Panc1 (cell line): ENCODE data around the gene TIMP3. TPM values are rescaled to one million over a fixed set of nuclear protein-coding genes. Genes with fewer than 3 reads are reported as not detected.

ENCODE experiments used
- ATAC-seq: fragments of 200-7000 bp; cut with Tn5 transposase; 2 replicates; pipeline ENCODE4 v1.9.1; 2020; ENCODE audit warnings: mild to moderate bottlenecking, moderate library complexity
- BruUV-seq: library from RNA; stranded (reverse); fragments of 400-500 nt; replicated peaks from 2 replicates; lab custom pipeline; 2021; lab: Mats Ljungman, UMichigan
- CTCF ChIA-PET: fragments of 300-600 bp; sonication (Branson Sonifier 250); formaldehyde crosslinking; loops from one replicate; lab custom pipeline; 2022; ENCODE audit warnings: antibody characterized with exemption; lab: Charles Lee
- POLR2A ChIA-PET: fragments of 300-600 bp; sonication (Branson Sonifier 250); formaldehyde crosslinking; loops from one replicate; lab custom pipeline; 2022; ENCODE audit warnings: antibody characterized with exemption; lab: Charles Lee
- DNase-seq: peaks from one replicate; pipeline ENCODE4 v3.0.0-alpha.2; 2010; ENCODE audit warnings: low read depth, low spot score
- H3K27ac ChIP-seq: 2 replicates; pipeline ENCODE4 v1.5.1; 2011; ENCODE audit warnings: mild to moderate bottlenecking, low read length, inconsistent platforms
- H3K27me3 ChIP-seq: fragments of 200-500 bp; sonication (Bioruptor generic); 2 replicates; pipeline ENCODE4 v1.6.0; 2014; ENCODE audit warnings: low read length, inconsistent platforms; ENCODE audit not compliant: control insufficient read depth, insufficient read depth
- H3K36me3 ChIP-seq: fragments of 200-500 bp; sonication (Bioruptor generic); 2 replicates; pipeline ENCODE4 v1.5.1; 2014; ENCODE audit warnings: inconsistent platforms, mild to moderate bottlenecking, low read length, moderate library complexity; ENCODE audit not compliant: control insufficient read depth, insufficient read depth
- H3K4me1 ChIP-seq: 2 replicates; pipeline ENCODE4 v1.5.1; 2011; ENCODE audit warnings: inconsistent platforms, mild to moderate bottlenecking, low read length, moderate library complexity; ENCODE audit not compliant: control insufficient read depth, insufficient read depth
- H3K4me3 ChIP-seq, 2 experiments: 2 replicates each; pipeline ENCODE4 v1.5.1; 2011 to 2012; ENCODE audit warnings: low read depth in 2 of 2, low read length in 2 of 2, mild to moderate bottlenecking in 2 of 2, inconsistent platforms in 1 of 2, moderate library complexity in 1 of 2
- H3K9me3 ChIP-seq: fragments of 200-500 bp; sonication (Bioruptor generic); 2 replicates; pipeline ENCODE4 v1.5.1; 2014; ENCODE audit warnings: low read depth, mild to moderate bottlenecking, inconsistent platforms, low read length, moderate library complexity; ENCODE audit not compliant: control insufficient read depth, insufficient read depth
- CTCF ChIP-seq: fragments of 450-650 bp; IDR thresholded peaks from 2 replicates; pipeline ENCODE4 v1.5.1; 2017; ENCODE audit warnings: mild to moderate bottlenecking
- POLR2AphosphoS5 ChIP-seq: IDR thresholded peaks from 2 replicates; pipeline ENCODE4 v1.6.1; 2012; ENCODE audit warnings: mild to moderate bottlenecking, low read depth, low read length, moderate library complexity
- REST ChIP-seq, 2 experiments: IDR thresholded peaks; 2 replicates each; pipeline ENCODE4 v1.6.1; 2011 to 2012; ENCODE audit warnings: low read depth in 2 of 2, control low read depth in 1 of 2, low read length in 1 of 2, mild to moderate bottlenecking in 1 of 2, moderate library complexity in 1 of 2; ENCODE audit not compliant: insufficient read depth in 1 of 2
- SIN3A ChIP-seq: IDR thresholded peaks from 2 replicates; pipeline ENCODE4 v1.6.1; 2012; ENCODE audit warnings: low read depth, mild to moderate bottlenecking, low read length, moderate library complexity, borderline replicate concordance; ENCODE audit not compliant: insufficient read depth
- TCF7L2 ChIP-seq: IDR thresholded peaks from 2 replicates; pipeline ENCODE4 v1.6.1; 2011; ENCODE audit warnings: mild to moderate bottlenecking, low read depth, low read length, inconsistent platforms
- in situ Hi-C: cut with HindIII; loops from 2 replicates; pipeline ENCODE4 v1.10.0; 2016; ENCODE audit warnings: low sequenced_read_pairs, low pct_unique_long_range_greater_than_20kb
- intact Hi-C: fragments of 100-400 bp; cut with micrococcal nuclease; formaldehyde crosslinking; loops from one replicate; pipeline ENCODE4 v1.10.0; 2022; ENCODE audit not compliant: unreplicated experiment
- total RNA-seq: library from RNA; stranded (reverse); gene quantifications from one replicate; pipeline ENCODE4 v1.2.1, GENCODE V29; 2021; ENCODE audit not compliant: unreplicated experiment

The TIMP3 gene
- total RNA-seq, 1 experiment from 2014 or later = 0.67 TPM

DNA sequence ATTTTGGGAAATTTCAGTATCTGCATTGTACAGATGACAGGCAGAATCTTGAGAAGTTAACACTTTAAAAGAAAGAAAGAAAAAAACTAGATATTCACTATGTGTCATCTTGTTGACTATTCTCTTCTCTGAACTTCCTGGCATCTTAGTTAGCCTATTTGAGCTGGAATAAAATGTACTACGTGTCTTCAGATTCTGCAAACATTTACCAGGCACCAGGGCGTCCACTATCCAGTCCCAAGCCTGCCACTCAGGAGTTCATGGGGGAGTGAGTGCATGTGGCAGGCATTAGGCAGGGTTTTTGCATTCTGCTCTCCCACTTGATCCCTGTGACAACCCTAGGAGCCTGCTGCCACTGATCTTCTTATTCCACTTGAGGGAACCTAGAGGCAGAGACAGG, 25.0 kb downstream of the TIMP3 start:
- Histone ChIP-seq H3K27me3 (no peaks in the 10 kb centered on the region), H3K9me3 (no peaks in the 10 kb centered on the region), H3K4me1 (no peaks in the 10 kb centered on the region), H3K27ac (no peak overlapping the region), H3K4me3 (no peak overlapping the region), H3K36me3 (no peaks in the 10 kb centered on the region)
- ChIA-PET CTCF (no interaction called here), POLR2A (no interaction called here)
- TF ChIP-seq POLR2AphosphoS5 (no peak), TCF7L2 (no peak), CTCF (no peak)
- in situ Hi-C loops (no loop called here), intact Hi-C loops (no loop called here)
- ATAC-seq (no peak), DNase-seq (no peak)
- no TSS peak for BruUV-seq

DNA sequence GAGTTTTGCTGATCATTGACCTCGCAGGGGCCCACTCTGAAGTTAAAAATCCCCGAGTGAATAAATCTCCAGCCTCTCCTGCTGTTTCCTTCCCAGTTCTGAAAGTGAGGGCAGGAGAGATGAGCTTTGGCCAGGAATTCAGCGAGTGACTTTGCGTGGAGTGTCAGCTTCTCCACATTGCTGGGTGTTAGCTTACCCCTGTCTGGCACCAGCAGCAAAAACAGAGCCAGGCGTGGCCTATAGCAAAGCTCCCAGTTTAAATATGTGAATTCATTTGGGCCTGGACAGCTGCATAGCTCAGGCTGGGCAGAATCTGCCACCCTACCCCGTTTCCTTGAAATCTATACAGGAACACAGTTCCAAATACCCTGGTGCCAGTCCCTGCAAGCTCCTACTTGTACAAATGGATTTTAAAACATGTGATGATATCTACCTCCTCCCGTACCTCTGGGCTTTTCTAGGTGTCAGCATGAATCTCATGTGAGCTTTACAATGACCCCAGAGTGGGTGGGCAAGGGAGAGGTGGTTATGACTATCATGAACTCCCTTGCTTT, 25.6 kb downstream of the TIMP3 start:
- no peaks in the 10 kb centered on the region for H3K9me3 ChIP-seq
- TF ChIP-seq POLR2AphosphoS5 = no peak
- TF ChIP-seq CTCF = no peak
- no peak for TF ChIP-seq REST (IDR thresholded peaks at IDR 0.05; ENCODE audit: insufficient read depth in 1 of 2, low read depth in 2 of 2, low read length in 1 of 2)
- TF ChIP-seq SIN3A = no peak
- TF ChIP-seq TCF7L2 = no peak
- no TSS peak for BruUV-seq
- H3K36me3 ChIP-seq = no peaks in the 10 kb centered on the region
- no peak overlapping the region for H3K27ac ChIP-seq
- CTCF ChIA-PET = no interaction called here
- in situ Hi-C loops = no loop called here
- ATAC-seq = no peak
- DNase-seq = no peak
- POLR2A ChIA-PET = no interaction called here
- no peaks in the 10 kb centered on the region for H3K27me3 ChIP-seq
- no peaks in the 10 kb centered on the region for H3K4me1 ChIP-seq
- intact Hi-C loops = no loop called here
- H3K4me3 ChIP-seq = no peak overlapping the region
